ENCODE results near the gene ANKS1B.
"Not testable (repeated sequence)": the region's sequence is repeated elsewhere in the genome, so short reads cannot be mapped to it uniquely, and the experiment has no call there.

Gene ANKS1B

DNA sequence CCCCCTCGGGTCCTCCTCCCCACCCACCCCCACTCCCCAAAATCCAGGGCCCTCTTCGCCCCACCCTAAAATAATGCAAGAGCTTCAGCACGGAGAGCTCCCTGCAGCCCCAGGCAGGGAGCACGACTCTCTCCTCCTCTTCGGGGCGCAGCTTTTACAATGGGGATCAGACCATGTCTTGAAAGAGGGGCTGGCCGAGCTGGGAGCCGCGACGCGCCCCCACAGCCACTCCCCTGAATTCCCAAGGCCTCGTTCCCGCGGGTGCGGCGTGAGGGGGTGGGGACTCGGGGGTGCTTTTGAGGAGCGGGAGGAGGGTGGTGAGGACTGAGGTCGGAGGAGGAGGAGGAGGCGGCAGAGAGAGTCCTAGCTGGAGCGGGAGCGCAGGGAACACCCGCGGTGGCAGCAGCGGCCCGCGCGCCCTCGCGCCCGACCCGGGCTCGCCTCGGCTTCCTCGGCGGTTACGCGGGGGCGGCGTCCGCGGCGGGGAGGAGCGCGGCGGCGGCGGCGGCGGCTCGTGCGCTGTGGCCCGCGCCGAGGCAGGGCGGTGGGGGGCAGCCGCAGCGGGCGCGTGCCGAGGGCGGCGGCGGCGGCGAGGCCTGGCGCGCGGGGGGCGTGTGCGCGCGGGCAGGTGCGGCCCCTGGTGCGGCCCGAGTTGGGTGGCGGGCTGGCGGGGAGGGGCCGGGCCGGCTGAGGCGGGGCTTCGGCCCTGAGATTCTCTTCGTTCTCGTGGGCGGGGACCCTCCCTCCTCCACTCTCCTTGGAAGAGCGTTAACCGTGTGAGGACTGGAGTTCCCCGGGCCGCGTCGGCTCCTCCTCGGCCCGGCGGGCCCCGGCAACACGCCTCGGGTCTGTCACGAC is at the start of gene ANKS1B:
ANKS1B (minus strand) TSS at position 666 of the 858 bp plus-strand sequence. CDS start 699 bp downstream, outside the sequence.
- peak; percentile 25 to 38 for DNase-seq

DNA sequence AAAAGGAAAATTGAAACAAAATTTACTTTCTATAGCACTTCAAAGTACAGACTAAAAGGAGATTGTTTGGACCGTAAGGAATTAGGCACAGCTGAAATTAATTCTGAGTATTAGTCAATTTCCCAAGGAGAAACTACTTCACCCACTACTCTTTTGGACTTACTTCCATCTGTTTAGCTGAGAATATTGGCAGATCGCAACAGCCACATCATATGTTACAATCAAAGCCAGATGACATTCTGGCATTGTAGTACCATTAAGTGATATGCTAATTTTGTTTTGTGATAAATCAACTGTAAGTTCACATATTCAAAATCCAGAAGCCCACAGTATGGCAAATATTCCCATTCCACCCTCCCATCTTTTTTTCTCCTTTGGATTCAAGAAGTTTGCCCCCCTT is 47.1 kb upstream of the ANKS1B start:
- no peak for DNase-seq

DNA sequence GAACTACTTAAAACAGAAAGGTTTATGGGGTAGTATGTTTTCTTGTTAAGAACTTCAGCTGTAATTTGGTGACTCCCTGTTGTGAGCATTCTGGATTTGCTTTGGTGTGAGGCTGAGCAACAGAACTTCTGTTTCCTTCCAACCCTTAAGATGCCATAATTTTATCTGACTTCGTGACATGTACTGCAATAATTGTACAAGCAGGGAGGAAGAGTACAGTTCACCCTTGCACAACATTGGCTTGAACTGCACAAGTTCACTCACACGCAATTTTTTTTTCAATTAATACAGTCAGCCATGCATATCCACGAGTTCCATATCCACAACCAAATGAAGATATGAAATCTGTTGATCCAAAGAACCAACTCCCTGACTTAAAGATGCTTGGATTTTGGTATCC is 42.9 kb upstream of the ANKS1B start:
- no peak for DNase-seq

DNA sequence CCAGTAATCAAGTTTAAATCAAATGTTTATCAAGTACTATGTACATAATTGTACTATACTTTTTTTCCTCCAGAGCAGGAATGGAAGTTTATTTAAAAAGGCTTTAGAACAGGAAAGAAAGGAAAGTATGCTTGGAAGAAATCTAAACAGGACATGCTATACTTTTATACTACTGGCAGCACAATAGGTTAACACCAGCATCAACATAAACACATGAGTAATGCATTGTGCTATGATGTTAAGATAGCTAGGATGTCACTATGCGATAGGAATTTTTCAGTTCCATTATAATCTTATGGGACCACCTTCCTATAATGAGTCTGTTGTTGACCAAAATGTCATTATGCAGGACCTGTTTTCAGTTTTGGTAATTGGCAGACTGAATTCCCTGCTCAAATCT is 41.5 kb upstream of the ANKS1B start:
- no peak for DNase-seq

DNA sequence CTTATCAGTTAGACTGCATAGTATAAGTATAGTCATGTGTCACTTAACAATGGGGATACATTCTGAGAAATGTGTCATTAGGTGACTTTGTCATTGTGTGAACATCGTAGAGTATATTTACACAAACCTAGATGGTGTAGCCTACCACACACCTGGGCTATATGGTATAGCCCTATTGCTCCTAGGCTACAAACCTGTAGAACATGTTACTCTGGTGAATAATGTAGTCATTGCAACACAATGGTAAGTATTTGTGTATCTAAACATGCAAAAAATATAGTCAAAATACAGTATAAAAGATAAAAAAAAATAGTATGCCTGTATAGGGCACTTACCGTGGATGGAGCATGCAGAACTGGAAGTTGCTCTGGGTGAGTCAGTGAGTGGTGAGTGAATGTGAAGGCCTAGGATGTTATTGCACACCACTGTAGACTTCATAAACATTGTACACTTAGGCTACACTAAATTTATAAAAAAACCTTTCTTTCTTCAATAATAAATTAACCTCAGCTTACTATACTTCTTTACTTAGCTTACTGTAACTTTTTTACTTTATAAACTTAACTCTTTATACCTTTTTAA is 40.3 kb upstream of the ANKS1B start:
- no peak for DNase-seq

DNA sequence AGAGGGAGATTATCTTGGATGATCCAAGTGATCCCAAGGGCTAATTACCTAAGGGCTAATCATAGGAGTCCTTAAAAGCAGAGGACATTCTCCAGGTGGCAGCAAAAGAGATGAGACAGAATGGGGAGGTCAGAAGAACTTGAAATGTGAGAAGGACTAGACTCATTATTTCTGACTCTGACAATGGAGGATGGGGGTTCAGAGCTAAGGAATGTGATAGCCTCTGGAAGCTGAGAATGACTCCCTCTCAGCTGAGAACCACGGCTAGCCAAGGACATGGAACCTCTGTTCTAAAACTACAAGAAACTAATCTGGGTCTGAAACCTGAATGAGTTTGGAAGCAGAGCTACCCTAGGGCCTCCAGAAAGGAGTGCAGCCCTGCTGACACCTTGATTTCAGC is 35.6 kb upstream of the ANKS1B start:
- DNase-seq: no peak

DNA sequence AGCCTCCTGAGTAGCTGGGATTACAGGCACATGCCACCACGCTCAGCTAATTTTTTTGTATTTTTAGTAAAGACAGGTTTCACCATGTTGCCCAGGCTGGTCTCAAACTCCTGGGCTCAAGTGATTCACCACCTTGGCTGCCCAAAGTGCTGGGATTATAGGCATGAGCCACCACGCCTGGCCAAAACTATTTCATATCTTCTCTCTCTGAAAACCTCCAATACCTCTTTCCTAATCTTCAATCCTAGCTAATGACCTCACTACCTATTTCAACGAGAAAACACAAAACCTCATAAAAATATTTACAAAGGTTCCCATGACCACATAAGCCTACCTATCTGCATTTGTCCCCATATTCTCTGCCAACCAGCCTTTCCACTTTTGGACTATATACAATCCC is 32.3 kb upstream of the ANKS1B start:
- no peak for DNase-seq

DNA sequence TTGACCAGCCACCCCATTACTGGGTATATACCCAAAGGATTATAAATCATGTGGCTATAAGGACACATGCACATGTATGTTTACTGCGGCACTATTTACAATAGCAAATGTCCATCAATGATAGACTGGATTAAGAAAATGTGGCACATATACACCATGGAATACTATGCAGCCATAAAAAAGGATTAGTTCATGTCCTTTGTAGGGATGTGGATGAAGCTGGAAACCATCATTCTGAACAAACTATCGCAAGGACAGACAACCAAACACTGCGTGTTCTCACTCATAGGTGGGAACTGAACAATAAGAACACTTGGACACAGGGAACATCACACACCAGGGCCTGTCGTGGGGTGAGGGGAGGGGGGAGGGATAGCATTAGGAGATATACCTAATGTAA is 31.6 kb upstream of the ANKS1B start:
- not testable (repeated sequence) for DNase-seq

DNA sequence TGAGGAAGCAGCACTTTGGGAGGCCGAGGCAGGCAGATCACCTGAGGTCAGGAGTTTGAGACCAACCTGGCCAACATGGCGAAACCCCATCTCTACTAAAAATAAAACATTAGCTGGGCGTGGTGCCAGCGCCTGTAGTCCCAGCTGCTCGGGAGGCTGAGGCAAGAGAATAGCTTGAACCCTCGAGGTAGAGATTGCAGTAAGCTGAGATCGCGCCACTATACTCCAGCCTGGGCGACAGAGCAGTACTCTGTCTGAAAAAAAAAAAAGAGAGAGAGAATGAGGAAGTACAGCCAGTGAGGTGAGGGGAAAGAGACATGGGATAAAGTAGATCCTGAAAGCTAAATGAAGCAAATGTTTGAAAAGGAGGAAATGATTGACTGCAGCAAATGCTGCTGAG is 21.1 kb upstream of the ANKS1B start:
- not testable (repeated sequence) for DNase-seq

DNA sequence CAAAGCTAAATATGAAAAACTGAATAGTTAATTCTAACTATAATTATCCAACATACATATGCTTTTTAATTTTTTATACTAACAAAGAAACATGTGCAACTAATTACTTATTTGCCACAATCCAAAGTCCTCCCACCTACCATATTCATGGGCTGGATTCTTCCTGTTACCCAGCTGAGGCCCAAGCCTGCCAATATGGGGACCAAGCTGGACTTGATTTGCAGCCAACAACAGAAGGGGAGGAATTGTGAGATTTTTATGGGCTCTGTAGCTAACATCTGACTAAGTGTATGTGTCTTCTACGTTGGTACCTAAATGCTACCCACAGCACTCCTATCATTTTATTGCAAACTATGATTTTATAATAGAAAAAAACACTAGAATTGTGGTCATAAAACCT is 13.1 kb upstream of the ANKS1B start:
- DNase-seq: no peak

DNA sequence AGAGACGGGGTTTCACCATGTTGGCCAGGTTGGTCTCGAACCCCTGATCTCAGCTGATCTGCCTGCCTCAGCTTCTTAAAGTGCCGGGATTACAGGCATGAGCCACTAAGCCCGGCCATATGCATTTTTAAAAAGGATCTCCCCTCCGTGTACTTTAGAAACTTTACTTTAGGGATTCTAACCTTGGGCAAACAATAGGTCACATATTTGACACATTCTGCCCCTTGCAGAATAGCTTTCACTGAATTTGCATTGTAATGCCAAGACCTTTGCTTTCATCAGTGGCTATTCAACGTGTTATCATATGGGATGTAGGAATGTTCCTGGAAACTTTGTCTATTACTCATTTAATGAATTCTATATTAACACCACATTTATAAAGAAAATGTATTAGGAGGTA is 11.4 kb upstream of the ANKS1B start:
- no peak for DNase-seq

DNA sequence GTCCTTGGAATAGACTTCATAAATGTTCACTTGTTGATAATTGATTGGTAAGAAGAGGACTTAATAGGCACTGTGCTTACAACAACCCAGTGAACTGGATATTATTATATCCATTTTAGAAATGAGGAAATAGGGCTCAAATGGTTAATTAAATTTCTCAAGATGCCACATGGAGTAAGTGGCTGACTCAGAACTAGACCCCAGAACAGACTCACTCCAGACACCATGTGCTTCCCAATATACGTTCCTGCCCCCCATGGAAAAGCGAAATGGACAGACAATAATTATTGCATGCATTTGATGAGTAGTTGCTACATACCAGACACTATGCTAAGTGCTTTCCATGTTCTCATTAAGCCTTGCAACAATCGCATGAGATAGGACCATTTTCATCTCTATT is 895 bp upstream of the ANKS1B start:
- DNase-seq: no peak

DNA sequence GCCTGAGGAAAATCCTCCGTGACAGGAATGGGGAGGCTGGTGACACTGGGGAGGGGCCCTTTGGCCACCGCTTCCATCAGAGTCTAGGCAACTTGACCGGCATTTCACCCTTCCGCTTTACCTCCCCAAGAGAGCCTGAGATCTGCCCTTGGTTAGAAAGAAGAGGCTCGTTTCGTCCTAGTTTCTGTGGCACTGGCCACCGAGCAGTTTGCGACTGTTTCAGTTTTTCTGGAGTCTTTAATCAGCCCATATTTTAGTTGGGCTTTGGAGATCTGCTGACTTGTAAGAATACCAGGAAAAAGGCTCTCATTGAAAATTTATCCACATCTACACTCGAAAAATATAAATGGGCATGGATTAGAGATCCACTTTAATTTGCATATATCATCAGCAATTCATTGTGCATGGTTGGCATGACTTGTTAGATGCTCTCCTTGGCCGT is 414 bp upstream of the ANKS1B start:
- DNase-seq: no peak

DNA sequence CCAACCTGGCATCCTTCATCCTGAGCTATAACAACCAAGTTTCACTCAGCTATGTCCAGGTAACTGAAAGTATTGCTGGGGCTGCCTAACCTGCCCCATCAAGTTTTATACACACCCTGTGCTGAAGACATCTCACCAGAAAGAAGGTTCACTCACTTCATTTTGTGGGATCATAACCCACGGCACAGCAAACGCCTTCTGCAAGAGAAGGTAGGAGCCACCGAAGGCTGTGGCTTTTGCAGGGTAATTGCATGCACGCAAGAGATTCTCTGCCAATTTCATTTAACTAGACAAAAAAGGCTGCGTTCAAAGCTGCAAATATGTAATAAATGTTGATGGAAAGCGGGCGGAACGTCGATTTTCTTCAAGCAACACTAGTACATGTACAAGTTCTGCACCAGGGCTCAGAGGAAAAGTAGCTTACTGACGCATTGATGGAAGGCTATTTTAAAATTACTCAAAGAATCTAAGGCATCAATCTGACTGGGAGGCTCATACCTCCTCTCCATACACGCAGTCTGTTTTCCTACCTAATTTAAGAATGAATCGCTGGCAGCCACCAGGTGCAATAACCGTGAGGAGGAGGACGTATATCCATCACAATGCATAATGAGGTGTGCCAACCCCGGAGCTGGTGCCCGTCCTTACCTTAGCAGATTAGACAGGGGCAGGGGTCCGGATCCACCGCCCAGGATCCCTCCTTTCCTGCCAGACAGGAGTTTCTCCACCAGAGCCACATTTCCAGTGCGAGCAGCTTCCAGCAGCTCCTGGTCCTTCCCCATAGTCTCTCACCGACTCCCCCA is 1.1 kb downstream of the ANKS1B start:
- no peak for DNase-seq

DNA sequence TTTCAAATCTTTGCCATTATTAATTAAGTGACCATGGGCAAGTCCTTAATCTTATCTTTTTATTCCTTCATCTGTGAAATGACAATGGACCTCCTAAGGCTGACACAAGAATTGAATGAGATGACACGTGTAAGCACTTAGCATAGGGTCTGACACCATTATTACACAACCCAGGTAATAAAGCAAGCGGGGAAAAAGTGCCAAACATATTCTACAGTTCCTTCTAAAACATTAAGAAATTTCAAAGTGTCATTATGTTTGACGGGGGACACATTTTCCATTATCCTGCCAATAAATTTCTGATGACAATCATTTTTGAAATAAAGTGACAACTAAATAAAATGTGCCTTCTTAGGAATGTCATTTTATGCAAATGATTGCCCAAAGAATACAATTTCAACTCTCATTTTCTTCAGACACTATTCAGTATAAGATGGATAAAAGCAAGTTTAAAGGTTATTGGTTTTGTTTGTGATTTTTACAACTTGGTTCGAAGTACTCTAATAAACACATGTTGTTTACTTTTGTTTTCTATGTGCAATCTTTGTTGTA is 3.0 kb downstream of the ANKS1B start:
- no peak for DNase-seq

DNA sequence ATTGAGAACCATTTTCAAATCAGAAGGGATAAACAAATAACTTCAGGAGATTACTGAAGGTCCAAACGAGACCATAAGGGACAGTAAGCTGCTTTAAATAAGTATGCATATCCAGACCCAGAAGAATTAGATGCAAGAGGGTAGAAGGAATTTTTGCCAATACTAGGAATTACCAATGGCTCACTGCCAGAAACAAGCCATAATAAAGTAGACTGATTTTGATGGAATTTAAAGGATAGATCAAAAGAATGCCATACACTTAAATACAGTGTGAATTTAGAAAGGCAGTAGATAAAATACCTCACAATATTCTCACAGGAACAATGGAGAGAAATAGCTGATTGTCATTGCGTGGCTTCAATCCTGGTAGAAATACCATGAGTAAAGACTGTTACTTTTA is 5.3 kb downstream of the ANKS1B start:
- no peak for DNase-seq

DNA sequence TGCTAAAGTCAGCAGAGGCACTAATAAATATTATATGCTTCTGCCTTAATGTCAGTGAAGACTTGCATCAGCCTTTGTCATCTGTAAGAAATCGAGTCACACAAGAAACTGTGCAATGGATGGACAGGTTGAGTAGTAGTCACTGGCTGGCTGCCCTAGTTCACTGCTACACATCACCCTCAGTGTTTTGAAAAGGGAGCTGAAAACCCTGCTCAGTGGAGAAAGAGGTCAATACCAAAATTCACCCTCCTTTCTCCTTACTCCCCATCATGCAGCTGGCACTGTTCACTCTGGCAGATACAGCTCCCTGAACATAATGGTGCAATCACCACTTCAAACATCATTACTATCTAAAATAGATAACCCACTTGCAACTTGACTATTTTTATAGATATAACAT is 6.6 kb downstream of the ANKS1B start:
- no peak for DNase-seq

DNA sequence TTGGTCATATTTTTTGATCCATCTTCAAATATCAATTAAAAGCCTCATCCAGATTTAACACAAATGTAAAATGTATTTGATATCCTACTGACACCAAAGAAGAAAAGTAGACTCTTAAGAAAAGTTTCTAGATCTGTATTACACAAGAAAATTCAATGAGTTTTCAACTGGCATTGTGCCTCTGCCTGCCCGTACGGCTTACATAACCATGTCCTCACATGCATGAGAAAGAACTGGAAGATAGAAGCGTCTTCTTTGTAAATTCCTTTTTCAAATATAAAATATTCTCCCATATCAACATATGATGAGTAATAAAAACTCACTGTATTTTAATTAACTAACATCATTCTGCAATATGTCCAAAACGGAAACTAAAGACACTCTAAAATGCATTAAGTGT is 7.2 kb downstream of the ANKS1B start:
- no peak for DNase-seq

DNA sequence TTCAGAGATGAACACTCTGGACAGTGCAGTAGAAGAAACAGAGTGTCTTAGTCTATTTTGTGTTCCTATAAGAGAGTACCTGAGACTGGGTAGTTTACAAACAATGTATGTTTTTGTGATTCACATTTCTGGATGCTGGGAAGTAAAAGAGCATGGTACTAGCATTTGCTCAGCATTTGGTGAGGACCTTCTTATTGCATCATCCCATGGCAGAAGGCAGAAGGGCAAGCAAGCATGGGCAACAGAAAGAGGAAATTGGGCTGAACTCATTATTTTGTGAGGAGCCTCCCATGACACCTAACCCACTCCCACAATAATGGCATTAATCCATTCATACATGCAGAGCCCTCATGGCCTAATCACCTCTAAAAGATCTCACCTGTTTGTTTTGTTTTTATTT is 8.0 kb downstream of the ANKS1B start:
- no peak for DNase-seq

DNA sequence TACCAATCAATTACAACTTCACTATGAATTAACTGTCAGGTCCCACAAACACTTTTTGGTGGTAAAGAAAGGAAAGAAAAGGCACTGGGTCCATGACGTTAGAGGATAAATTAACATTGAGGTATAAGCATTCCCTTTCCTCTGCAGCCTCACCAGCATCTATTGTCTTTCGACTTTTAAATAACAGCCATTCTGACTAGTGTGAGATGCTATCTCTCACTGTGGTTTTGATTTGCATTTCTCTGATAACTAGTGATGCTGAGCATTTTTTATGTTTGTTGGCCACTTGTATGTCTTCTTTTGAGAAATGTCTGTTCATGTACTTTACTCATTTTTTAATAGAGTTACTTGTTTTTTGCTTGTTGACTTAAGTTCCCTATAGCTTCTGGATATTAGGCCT is 9.4 kb downstream of the ANKS1B start:
- no peak for DNase-seq

DNA sequence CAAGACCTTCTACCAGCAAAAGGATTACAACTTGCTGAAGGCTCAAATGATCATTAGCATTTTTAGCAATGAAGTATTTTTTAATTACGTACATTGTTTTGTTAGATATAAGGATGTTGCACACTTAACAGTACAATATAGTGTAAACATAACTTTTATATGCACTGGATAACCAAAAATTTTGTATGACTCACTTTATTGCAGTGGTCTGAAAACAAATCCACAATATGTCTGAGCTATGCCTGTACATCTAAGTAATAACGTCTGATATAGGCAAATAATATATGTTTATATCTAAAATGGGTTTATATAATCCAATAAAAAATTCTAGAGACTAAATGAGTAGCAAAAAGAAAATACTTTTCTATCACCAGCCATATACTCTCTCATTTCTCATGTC is 10.6 kb downstream of the ANKS1B start:
- no peak for DNase-seq

DNA sequence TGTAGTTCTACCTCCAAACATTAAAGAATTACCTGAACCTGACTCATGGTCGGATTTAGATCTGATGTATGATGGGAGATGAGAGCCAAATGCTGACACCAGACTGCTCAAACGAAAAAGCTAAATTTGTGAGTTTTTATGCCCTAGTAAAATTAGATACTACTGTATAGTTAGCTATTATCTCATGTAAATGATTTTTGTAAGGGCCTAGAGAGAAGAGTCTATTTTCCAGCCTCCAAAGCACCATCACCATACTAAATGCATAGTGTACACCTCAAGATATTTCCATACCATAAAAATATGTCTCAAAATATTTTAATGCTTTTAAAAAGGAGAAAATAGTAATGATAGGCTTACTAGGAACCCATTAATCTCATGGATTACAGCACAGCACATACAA is 18.3 kb downstream of the ANKS1B start:
- no peak for DNase-seq

DNA sequence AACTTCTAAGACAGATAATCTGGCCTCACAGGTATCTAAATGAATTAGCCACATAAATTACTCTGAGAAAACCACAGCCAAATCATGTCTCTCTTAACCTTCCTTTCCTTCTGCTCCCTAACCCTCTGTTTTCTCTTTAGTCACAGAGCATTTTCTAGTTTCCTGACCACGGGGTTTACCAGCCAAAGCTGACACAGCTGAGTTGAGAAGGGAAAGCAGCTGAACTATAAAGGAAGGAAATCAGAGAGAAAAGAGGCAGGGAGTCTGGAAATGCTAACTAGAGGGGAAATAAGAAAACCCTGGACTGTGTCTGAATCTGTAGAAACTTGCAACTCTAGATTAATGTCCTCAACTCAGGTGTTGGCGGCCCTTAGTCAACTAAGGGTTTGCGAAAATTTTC is 24.4 kb downstream of the ANKS1B start:
- DNase-seq: no peak
